Femur (tissue), 1 donor: ENCODE measurements around the gene STX8.
"Not testable (repeated sequence)": the region's sequence is repeated elsewhere in the genome, so short reads cannot be mapped to it uniquely, and the experiment has no call there.

Source experiments
- DNase-seq: peaks from one replicate; pipeline ENCODE4 v3.0.0-alpha.2; 2017

STX8 gene

DNA sequence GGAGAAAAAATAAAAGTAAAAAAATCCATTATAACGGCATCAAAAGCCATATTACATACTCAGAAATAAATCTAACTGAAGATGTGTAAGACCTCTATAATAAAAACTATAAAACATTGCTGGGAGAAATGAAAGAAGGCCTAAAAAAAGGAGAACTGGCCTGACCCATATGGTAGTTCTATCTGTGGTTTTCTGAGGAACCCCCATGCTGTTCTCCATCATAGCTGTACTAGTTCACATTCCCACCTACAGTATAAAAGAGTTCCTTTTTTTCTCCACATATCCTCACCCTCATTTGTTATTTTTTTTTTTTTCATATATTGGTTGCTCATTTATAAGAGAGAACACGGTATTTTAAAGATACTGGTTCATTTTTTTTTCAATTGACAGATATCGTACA lies 191.8 kb downstream of the STX8 start:
- DNase-seq, result no peak

DNA sequence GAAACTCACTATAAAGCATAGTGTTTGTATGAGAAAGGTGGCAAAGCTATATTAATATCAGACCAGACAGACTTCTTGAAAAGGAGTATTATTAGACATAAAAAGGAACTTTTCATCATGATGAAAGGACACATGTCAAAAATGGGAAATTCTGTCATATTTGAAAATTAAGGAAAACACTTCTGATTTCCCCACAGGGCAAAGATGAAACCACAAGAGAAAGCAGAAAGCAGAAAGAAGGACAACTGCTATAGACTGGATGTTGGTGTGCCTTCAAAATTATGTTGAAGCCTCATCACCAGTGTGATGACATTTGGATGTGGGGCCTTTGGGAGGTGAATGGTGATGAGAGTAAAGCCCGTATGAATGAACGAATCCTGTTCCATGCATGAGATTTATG lies 193.0 kb downstream of the STX8 start:
- DNase-seq, result no peak

DNA sequence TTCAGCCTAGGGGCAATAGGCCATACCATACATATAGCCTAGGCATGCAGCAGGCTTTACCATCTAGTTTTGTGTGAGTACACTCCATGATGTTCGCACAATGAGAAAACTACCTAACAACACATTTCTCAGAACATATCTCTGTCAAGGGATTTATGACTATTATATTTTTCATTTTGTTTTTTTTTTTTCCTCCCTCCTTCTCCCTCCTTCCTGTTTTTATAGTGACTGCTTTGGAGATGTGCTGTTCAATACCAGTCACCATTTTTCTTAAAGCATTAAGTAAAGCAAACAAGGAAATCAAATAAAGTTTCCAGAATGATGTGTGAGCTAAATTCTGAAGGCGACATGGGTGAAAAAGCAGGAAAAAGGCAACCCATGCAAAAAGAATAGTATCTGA lies 194.6 kb downstream of the STX8 start:
- DNase-seq, result no peak

DNA sequence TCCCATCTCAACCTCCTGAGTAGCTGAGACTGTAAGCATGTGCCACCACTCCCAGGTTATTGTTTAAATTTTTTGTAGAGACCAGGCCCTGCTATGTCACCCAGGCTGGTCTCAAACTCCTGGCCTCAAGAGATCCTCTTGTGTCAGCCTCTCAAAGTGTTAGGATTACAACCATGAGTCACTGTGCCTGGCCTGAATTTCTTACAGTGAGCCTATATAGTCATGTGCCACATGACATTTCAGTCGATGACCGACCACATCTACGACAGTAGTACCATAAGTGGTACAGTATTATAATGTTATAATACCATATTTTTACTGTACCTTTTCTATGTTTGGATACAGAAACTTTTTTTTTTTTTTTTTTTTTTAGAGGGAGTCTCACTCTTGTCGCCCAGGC lies 195.3 kb downstream of the STX8 start:
- no peak for DNase-seq

DNA sequence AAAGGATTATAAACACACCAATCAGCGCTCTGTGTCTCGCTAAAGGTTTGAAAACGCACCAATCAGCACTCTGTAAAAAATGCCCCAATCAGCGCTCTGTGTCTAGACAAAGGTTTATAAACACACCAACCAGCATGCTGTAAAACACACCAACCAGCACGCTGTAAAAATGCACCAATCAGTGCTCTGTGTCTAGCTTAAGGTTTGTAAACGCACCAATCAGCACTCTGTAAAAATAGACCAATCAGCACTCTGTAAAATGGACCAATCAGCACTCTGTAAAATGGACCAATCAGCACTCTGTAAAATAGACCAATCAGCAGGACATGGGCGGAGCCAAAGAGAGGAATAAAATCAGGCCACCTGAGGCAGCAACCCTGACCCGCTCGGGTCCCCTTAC lies 199.4 kb downstream of the STX8 start:
- DNase-seq, result not testable (repeated sequence)

DNA sequence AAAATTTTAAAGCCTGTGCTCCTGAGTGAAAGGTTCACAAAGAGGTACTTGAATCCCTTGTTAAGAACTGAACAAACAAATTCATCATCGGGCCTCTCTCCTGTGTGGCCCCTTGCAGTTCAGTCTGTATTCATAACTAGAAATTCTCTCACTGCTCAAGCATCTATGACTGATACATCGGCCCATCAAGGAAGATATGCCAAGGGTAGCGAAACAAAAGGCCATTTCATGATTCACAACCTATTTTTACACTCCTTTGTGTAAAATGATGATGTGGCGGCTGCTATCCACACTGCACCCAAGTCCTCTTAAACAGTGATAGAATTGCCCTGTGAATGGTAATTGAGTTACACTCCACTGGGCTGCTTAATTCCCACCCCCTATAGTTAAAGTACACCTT lies 204.6 kb downstream of the STX8 start:
- DNase-seq, result no peak

DNA sequence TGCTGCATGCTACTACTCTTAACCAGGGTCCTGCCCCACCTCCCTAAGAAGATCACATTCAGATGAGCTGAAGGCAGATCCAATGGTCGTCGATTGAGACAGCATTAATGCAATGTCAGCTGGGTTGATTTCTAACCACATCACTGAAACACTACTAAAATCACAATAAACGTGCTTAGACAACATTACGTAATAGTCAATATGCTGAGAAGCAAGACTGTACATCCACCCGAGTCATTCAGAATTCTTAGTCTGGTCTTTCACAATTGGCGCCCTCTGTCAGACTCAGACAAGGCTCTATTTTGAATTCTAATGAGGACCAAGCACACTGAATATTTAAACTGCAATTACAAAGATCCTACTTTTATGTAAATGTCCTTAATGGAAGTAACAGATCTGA lies 205.2 kb downstream of the STX8 start:
- DNase-seq, result no peak

DNA sequence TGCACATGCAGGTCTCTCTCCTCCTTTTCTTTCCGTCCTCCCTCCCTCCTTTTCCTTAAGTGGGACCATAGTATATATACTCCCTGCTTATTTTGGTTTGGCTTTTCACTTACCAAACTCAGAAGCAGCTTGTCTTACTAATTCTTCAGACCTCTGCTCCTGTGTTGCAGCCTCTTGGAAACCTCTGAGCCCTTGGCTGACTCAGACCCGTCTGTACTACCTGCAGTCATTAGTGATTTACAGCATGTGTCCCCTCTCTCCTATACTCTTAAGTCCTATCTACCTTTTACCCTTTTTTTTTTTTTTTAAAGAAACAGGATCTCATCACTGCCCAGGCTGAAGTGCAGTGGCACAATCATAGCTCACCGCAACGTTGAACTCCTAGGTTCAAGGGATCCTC lies 207.0 kb downstream of the STX8 start:
- DNase-seq, result no peak

DNA sequence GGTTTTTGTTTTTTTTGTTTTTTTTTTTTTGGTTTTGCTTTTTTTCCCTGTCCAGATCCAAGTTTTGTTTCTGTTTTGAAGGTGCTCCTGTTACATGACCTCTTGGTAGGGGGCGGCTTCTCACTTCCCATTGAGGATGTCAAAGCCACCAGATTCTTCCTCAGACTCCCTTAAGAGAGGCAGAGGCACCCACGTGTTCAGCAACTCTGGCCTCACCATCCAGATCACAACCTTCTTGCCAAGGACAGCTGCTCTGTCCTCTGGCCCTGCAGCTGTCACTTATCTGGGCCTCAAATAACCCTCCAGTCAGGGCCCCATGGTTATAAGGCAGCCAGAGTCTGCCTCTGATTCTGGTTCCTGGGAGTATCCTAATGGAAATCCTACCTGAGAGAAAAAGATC lies 208.5 kb downstream of the STX8 start:
- DNase-seq, result peak; percentile 45

DNA sequence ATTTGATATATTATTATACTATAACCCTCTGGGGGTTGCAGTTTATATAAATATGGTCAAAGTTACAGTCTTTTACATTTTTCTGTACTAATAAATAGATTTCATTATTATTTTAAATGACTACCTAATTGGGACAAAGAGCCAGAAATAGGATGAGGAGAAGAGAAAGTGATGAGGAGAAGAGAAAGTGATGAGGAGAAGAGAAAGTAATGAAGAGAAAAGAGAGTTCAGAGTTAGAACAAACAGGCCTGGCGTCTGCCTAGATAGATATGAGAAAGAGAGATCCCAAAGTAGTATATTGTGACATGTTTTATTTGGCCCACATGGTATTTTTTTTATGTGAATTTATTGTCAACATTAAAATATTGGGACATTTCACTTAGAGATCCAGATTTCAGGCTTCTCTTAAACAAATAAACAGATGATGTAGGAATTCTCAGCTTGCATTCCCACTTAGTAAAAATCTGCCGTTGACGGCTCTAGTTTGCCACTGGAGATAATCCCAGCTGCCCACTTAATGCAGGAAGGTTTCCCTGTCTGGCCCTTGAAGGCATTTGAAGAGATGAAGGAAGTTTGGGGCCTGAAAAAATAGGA lies 210.7 kb downstream of the STX8 start:
- DNase-seq, result no peak

DNA sequence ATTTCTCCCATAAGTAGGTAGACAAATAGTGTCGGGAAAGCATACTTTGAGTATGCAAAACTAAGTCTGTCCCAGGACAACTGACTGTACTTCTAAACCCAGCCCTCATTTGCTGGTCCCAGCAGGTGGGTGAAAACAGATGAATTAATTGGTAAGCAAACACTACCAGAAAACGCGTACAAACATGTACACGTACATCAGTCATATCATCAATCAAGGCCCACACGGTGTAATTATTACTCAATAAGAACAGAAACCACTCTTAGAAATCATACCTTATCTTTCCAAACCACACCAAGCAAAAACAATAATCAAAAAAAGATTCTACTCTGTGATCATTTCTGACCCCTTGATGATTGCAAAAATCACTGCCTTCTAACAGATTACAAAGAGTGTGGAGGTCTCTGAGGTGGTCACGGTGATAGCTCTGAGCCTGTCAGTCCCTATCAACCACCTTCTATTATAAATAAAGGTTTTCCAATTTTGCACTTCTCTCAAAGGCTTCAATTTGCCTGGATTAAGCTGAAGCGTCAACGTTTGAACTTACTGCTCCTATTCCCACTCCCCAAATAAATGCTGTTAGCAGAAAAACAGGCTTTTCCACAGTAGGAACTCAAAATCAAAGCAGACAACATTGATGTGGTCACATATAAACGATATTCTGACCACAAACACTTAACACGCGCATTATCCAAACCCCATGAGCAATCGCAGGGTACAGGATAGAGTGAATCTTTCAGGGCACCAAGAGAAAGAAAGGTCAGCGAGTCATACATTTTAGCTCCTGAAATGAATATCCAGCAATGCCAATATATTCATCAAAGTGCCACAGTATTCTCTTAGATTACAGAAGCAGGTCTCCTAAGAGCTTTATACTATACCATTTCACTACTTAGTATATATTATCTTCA lies 211.9 kb downstream of the STX8 start:
- no peak for DNase-seq

DNA sequence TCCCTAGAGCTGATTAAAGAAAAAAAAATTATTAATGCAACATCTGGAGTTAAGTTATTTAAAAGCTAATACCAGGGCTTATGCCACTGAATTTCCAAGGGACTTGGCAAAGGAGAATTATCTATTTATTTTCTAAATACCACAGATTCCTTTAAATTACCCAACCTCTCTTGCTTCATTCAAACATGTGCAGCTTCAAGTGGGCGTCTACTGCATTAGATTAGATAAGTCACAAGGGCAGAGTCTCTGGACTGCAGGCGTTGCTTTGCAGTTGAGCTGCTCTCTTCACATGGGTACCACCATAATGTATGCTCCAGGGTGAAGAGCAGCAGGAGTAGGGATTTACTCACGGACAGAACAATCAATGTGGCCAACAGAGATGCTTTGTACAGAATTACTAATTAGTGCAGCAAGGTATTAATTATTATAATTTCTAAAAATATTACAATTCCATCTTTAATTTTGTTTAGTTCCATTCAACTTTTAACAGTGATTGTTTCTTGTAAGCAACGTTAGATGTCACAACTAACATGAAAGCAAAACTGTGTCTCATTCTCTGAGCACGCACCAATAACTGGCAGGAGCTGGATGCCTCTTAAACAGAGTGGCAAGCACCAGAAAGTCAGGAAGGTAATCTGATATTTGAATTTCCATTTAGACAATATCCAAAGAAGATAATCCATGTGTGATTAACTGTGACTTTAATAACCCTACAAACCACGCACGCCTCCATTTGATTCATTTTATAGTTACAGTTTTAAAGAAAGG lies 214.2 kb downstream of the STX8 start:
- no peak for DNase-seq

DNA sequence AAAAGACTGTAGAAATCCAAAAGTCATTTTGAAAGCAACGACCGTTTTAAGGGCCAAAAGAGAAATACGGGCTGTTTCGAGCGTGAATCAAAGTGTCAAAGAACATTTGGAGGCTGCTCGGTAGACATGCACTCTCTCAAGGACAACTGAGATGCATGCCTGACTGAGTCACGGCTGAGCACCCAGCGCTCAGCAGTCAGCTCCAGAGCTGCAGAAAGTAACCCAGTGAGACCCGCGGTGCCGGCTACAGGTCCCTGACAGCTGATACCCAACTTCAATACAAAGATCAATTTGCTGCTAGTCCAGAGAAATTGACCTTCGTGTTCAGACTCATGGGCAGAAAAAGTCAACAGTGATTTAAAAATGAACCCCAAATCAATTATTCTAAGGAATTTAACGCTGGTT lies 214.9 kb downstream of the STX8 start:
- no peak for DNase-seq

DNA sequence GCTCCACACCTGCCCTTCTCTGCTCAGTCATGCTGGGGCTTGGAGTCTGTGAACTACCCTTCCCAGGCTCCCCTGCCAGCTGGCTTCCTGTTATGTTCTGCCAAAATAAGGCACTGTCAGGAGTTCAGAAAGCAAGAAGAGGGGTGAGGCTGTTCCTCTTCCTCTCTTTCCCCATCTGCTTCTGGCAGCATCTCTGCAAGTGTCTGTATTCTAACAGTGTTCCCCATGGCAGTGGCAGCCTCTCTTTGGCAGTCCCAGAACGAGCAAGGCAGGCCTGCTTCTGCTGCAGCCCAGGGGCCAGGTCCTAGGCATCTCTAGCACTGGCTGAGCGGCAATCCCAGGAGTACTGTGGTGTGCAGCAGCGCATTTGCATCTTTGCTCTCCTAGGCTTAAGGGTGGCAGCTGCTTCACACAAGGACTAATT lies 219.1 kb downstream of the STX8 start:
- peak; percentile 27 for DNase-seq

DNA sequence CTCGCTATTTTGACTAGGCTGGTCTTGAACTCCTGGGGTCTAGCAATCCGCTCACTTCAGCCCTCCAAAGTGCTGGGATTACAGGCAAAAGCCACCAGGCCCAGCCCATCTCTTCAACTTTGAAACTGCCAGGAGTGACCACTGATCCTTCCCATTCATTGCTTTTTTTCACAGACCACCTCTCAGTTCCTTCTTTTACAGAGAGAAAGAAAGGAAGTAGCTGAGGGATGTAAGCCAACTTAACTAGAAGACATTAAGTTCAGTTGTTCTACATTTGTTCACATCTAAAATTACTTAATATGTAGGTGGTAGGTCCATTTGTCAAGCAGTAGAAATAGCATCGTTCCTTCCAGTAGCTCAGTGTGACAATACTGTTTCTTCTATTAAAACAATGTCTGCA lies 219.8 kb downstream of the STX8 start:
- no peak for DNase-seq

DNA sequence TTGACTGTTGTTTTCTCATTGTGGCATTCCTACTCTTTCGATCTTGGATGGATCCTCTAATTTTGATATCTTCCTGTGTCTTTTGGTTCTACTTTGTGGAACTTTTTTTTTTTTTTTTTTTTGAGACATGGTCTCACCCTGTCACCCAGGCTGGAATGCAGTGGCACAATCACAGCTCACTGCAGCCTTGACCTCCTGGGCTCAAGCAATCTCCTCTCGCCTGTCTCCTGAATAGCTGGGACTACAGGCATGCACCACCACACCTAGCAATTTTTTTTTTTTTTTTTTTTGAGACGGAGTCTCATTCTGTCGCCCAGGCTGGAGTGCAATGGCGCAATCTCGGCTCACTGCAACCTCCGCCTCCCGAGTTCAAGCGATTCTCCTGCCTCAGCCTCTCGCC lies 220.4 kb downstream of the STX8 start:
- not testable (repeated sequence) for DNase-seq

DNA sequence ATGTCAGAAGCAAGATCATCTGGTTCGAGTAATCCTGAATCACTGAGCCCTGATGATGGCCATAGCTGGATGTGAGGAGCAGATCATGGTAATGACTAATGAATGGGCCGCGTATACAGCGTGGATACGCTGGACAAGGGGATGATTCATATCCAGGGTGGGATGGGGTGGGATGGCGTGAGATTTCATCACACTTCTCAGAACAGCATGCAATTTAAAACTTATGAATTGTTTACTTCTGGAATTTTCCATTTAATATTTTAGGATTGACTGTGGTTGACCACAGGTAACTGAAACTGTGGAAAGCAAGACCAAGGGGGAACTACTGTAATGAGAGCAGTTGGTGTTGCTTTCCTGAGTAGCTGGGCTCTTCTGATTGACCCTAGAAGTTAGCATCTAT lies 225.5 kb downstream of the STX8 start:
- DNase-seq, result no peak

DNA sequence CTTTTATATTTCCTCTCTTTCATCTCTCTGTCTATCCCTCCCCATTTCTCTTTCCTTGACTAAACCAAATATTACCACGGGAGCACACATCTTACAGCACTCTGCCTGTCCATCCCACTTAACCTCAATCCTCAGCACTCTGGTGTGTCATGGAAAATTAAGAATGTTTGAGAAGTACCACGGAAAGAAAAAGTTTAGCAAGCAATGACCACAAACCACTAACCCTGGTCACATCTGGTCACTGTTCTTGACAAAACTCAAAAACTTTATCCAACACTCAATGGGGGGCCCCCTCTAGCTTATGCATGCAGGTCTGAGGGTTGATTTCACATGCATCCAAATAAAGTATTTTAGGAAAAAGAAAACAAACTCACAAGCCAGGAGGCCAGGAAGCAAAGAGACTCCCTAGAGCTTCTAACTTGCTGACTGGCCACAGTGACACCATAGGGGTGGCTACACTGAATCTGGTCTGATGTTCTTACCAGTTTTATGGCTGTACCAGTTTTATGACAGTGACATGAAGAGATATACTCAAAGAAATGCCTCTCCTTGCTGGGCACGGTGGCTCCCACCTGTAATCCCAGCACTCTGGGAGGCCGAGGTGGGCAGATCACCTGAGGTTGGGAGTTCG lies 229.2 kb downstream of the STX8 start:
- DNase-seq, result no peak

DNA sequence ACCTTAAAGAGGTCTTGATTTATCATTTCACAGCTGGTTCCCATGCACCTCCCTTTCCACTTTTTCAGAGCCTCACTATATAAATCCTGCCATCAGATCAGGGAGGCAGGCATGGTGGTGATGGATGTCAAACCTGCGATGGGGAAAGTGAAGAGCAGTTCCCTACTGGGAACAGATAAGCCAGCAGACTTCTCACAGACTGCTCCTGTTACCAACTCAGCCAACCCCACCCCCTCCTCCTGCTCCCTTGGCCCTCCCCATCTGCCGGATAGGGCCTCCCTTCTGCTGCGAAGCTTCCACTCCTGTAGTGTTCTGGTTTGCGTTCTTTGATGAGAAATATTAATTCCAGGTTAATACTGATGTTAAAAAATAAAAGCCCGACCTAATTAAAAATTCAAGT lies 232.1 kb downstream of the STX8 start:
- no peak for DNase-seq

DNA sequence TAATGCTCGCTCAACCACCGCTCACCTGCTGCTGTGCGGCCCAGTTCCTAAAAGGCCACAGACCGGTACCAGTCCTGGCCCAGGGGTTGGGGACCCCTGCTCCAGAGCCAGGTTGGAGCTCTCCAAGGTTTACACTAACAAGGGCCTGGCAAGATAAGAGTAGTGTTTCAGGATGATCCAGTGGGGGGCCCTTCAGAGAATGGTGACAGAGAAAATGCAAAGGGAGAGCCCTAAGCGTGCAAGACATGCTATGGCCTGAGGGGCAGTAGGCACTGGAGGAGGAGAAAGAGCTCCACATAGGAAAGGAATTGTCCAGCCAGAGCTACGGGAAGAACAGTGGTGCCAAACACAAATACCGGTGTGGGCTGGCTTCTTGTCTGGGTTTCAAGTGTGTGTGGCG lies 233.4 kb downstream of the STX8 start:
- no peak for DNase-seq

DNA sequence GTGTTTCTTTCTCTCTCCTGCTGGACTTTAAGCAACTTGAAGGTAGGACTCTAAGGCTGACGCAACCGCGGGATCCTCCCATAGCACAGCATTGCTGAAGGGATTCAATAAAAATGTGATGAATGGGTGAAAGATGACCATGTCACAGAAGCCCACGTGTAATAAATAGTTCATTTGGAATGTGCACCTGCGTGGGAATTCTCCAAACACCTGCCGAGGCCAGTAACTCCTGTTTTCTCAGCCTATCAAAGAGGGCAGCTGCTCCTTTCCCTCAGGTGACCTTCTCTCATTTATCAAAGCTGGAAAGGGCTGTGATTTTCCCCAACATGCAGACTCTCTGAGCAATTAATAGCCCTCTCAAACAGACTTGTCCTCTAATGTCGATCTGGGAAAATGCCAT lies 235.7 kb downstream of the STX8 start:
- DNase-seq, result no peak

DNA sequence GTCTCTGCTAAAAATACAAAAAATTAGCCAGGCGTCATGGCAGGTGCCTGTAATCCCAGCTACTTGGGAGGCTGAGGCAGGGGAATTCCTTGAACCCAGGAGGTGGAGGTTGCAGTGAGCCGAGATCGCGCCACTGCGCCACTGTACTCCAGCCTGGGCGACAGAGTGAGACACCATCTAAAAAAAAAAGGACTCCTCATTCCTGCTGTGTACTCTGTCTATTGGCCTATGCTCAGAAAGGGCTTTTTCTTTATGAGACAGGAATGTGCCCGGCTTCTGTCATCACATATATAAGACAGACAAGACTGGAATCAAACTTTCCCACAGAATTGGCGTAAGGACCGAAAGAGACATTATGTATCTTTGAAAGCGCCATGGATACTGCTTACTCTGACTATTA lies 236.1 kb downstream of the STX8 start:
- DNase-seq, result not testable (repeated sequence)

DNA sequence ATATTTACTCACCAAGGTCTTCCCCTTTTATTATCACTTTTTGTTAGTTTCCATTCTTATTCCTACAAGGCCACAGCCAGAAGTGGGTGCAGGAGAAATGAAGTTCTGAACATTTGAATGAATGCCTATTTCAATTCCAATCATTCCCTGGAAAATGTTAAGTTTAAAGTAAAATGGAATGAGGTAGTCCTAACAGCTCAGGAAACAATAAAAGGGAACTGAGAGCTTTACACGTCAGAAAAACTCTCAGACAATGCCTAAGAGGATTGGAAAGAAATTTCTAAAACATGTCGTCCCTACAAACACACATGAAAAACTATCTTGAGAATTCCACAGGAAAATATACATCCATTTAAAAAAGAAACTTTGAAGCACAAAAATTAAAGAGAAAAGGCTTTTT lies 238.8 kb downstream of the STX8 start:
- no peak for DNase-seq
